ENCODE measurements around the gene AZU1. TPM values are rescaled to one million over a fixed set of nuclear protein-coding genes. Genes with fewer than 3 reads are reported as not detected.

AZU1 gene
- total and polyA plus RNA-seq, 2 of the 8 experiments (the other 6 are each of a cell fraction or from before 2014, with no cell fraction given) = 0.80 to 1.3 TPM

- Histone ChIP-seq H4K8ac (ENCODE audit: extremely low read depth, insufficient read depth, low read length) (no peak overlapping the region; the same call in 1 of the 2 replicates), H3K36me3 (ENCODE audit: control insufficient read depth in 2 of 4, insufficient read depth in 4 of 4, low read length in 3 of 4) (peaks cover 39 to 71% (median 63%) of the 10 kb centered on the region in 4 experiments), H3K14ac (ENCODE audit: insufficient read length) (no peak overlapping the region), H4K91ac (replicated peaks; ENCODE audit: insufficient read length, low read length) (no peak overlapping the region), H2BK120ac (replicated peaks; ENCODE audit: low read depth, low read length) (no peak overlapping the region), H2AFZ (ENCODE audit: low read length) (no peak overlapping the region), H3K4me3 (ENCODE audit: extremely low read depth in 1 of 4, insufficient read depth in 2 of 4, low read depth in 3 of 4, low read length in 4 of 4) (no peak overlapping the region), H3K4me2 (ENCODE audit: insufficient read depth in 1 of 2, low read depth in 2 of 2, low read length in 2 of 2) (peak overlapping the region; percentile 16 to 38; a peak in 1 of 4 replicates), H3K18ac (ENCODE audit: extremely low read depth, low read length) (no peak overlapping the region), H2BK5ac (ENCODE audit: low read depth, low read length) (peak overlapping the region; percentile 60; the same call in 1 of the 2 replicates), H3K56ac (replicated peaks; ENCODE audit: insufficient read length, low read depth, low read length) (no peak overlapping the region), H4K20me1 (replicated peaks in 1 of 2; ENCODE audit: control insufficient read depth in 1 of 2, insufficient read depth in 2 of 2, low read length in 2 of 2) (peaks cover 69 to 80% of the 10 kb centered on the region in 2 experiments), H2BK15ac (ENCODE audit: low read length) (no peak overlapping the region), H3K27ac (ENCODE audit: low read depth, low read length) (peak overlapping the region; percentile 53; the same call in 1 of the 2 replicates), H3K4ac (replicated peaks; ENCODE audit: insufficient read length, low read depth, low read length) (no peak overlapping the region), H3K79me1 (ENCODE audit: low read depth, low read length) (peaks cover 18% of the 10 kb centered on the region), H2AK5ac (ENCODE audit: low read depth, low read length) (no peak overlapping the region), H3K9me3 (ENCODE audit: insufficient read depth in 2 of 2, low read depth in 1 of 2, low read length in 1 of 2) (no peaks in the 10 kb centered on the region), H4K5ac (ENCODE audit: insufficient read length, low read depth, low read length) (no peak overlapping the region), H3K4me1 (replicated peaks in 1 of 4; ENCODE audit: control insufficient read depth in 3 of 4, insufficient read depth in 4 of 4, low read length in 3 of 4) (peaks cover 0 to 25% (median 15%) of the 10 kb centered on the region in 4 experiments; a peak in 6 of 7 replicates), H3K23me2 (ENCODE audit: low read depth, low read length) (peaks cover 8% of the 10 kb centered on the region; the same call in 1 of the 2 replicates), H2BK20ac (ENCODE audit: low read length) (no peak overlapping the region), H3K9ac (replicated peaks in 1 of 4; ENCODE audit: extremely low read depth in 1 of 4, low read depth in 3 of 4, low read length in 3 of 4) (no peak overlapping the region; a peak in 1 of 7 replicates), H3K27me3 (replicated peaks in 1 of 4; ENCODE audit: control insufficient read depth in 3 of 4, extremely low read depth in 1 of 4, insufficient read depth in 3 of 4, low read length in 3 of 4) (no peaks in the 10 kb centered on the region), H3K23ac (ENCODE audit: insufficient read length) (no peak overlapping the region), H2BK12ac (ENCODE audit: low read depth, low read length) (no peak overlapping the region), H3K79me2 (ENCODE audit: control insufficient read depth in 1 of 2, insufficient read depth in 2 of 2, low read length in 2 of 2) (peaks cover 62 to 91% of the 10 kb centered on the region in 2 experiments)
- FAIRE-seq (no peak), DNase-seq (ENCODE audit: low read depth in 1 of 2, low spot score in 2 of 2) (no peak)
- ChIA-PET POLR2A (ENCODE audit: partially characterized antibody) (interaction anchor here (0.6 to 16.9 kb wide), 18 partner anchors 7 to 390 kb away, joined by 3 to 277 read pairs (median 6); partner anchors contain the start of genes AZU1, PLPPR3 and PRTN3), CTCF (ENCODE audit: partially characterized antibody) (interaction anchor here (0.5 to 1.5 kb wide), 6 partner anchors 13 to 228 kb away, joined by 3 to 5 read pairs (median 3); no protein-coding TSS in a partner anchor)
- TF ChIP-seq TAF7 (optimal IDR thresholded peaks at IDR 0.05; ENCODE audit: borderline replicate concordance, low read depth, low read length) (no peak), CBX8 (IDR thresholded peaks at IDR 0.05; ENCODE audit: borderline replicate concordance, low read depth, low read length) (no peak), SIRT6 (IDR thresholded peaks at IDR 0.05; ENCODE audit: low read length) (no peak), POLR2AphosphoS5 (IDR thresholded peaks at IDR 0.05; ENCODE audit: low read depth, low read length) (no peak), POLR2A (IDR thresholded peaks at IDR 0.05; ENCODE audit: control extremely low read depth in 1 of 2, low read depth in 2 of 2, low read length in 2 of 2) (peak in 1 of 2 experiments; percentile 56; a peak in 2 of 3 replicates), CBX5 (IDR thresholded peaks at IDR 0.05; ENCODE audit: low read depth, low read length) (no peak), JUND (IDR thresholded peaks at IDR 0.05; ENCODE audit: low read length) (no peak)
- TF ChIP-seq, protein P1, sequence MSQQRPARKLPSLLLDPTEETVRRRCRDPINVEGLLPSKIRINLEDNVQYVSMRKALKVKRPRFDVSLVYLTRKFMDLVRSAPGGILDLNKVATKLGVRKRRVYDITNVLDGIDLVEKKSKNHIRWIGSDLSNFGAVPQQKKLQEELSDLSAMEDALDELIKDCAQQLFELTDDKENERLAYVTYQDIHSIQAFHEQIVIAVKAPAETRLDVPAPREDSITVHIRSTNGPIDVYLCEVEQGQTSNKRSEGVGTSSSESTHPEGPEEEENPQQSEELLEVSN (IDR thresholded peaks at IDR 0.05) = no peak
- WGBS, 2 experiments (ENCODE audit: extremely low coverage in 1 of 2, insufficient coverage in 1 of 2, insufficient read length in 1 of 2, insufficient replicate concordance in 2 of 2, low coverage in 1 of 2, low lambda C conversion rate in 2 of 2, missing lambda C conversion rate in 1 of 2) = 93% methylated on average over 28 of the region's 28 CpGs; no CpG with 5 or more reads in 1 of the 2 experiments
These were observed 25.0 kb upstream of the AZU1 start for GRCh38 chr19:802498-803098.
